DOHH2 (cell line): Measurements from ENCODE around the gene DCT.

Source experiments
- H3F3A ChIP-seq: fragments of 200-600 bp; sonication (generic), shearing (Covaris generic); 2 replicates; pipeline ENCODE4 v1.6.0; 2016; ENCODE audit warnings: antibody characterized with exemption, mild to moderate bottlenecking; ENCODE audit not compliant: control insufficient read depth, insufficient read depth
- H3K27ac ChIP-seq: fragments of 200-600 bp; sonication (generic); 2 replicates; pipeline ENCODE4 v1.5.1; 2014; ENCODE audit warnings: low read depth, mild to moderate bottlenecking, low read length, moderate library complexity
- H3K27me3 ChIP-seq: fragments of 200-600 bp; sonication (generic); 2 replicates; pipeline ENCODE4 v1.6.1; 2014; ENCODE audit warnings: mild to moderate bottlenecking, low read length, mixed read lengths; ENCODE audit not compliant: control insufficient read depth
- H3K36me3 ChIP-seq: fragments of 200-600 bp; sonication (generic); 2 replicates; pipeline ENCODE4 v1.6.1; 2014; ENCODE audit warnings: mild to moderate bottlenecking, low read length, moderate library complexity, mixed read lengths; ENCODE audit not compliant: control insufficient read depth
- H3K4me1 ChIP-seq: fragments of 200-600 bp; sonication (generic); 2 replicates; pipeline ENCODE4 v1.6.1; 2014; ENCODE audit warnings: mild to moderate bottlenecking, low read length, mixed read lengths; ENCODE audit not compliant: control insufficient read depth
- H3K4me2 ChIP-seq: fragments of 200-600 bp; sonication (generic); 2 replicates; pipeline ENCODE4 v1.6.0; 2014; ENCODE audit warnings: mild to moderate bottlenecking, low read length, moderate library complexity
- H3K4me3 ChIP-seq: fragments of 200-600 bp; sonication (generic); 2 replicates; pipeline ENCODE4 v1.5.1; 2014; ENCODE audit warnings: mild to moderate bottlenecking, low read length, mixed read lengths
- H3K79me2 ChIP-seq: fragments of 200-600 bp; sonication (generic); 2 replicates; pipeline ENCODE4 v1.6.1; 2014; ENCODE audit warnings: mild to moderate bottlenecking, low read length, mixed read lengths; ENCODE audit not compliant: control insufficient read depth
- H3K9me2 ChIP-seq: fragments of 200-600 bp; sonication (generic); replicated peaks from 2 replicates; pipeline ENCODE4 v1.6.1; 2014; ENCODE audit warnings: mild to moderate bottlenecking, low read length, mixed read lengths; ENCODE audit not compliant: control insufficient read depth
- H3K9me3 ChIP-seq: fragments of 200-600 bp; sonication (generic); 2 replicates; pipeline ENCODE4 v1.6.1; 2014; ENCODE audit warnings: antibody characterized with exemption, low read length, mixed read lengths; ENCODE audit not compliant: control insufficient read depth, insufficient read depth
- H4K20me1 ChIP-seq: fragments of 200-600 bp; sonication (generic); 2 replicates; pipeline ENCODE4 v1.6.0; 2014; ENCODE audit warnings: low read depth, mild to moderate bottlenecking, antibody characterized with exemption, low read length, moderate library complexity; ENCODE audit not compliant: control insufficient read depth, insufficient read depth
- CTCF ChIP-seq: fragments of 200-600 bp; sonication (generic); IDR thresholded peaks from one replicate; pipeline ENCODE4 v1.5.1; 2014; ENCODE audit warnings: antibody characterized with exemption, mild to moderate bottlenecking, low read depth, low read length; ENCODE audit not compliant: poor library complexity, severe bottlenecking
- EZH2phosphoT487 ChIP-seq: fragments of 200-600 bp; sonication (generic); IDR thresholded peaks from 2 replicates; pipeline ENCODE4 v1.6.1; 2017; ENCODE audit warnings: borderline replicate concordance, mild to moderate bottlenecking, antibody characterized with exemption, low read length, moderate library complexity, mixed read lengths

The DCT gene

GRCh38 chr13:94408314-94409036 lies 71.0 kb downstream of the DCT start:
- Histone ChIP-seq H3K9me3 (no peaks in the 10 kb centered on the region), H3K4me2 (no peak overlapping the region), H3K79me2 (no peaks in the 10 kb centered on the region), H3K4me1 (no peaks in the 10 kb centered on the region), H3K9me2 (no peaks in the 10 kb centered on the region), H3K4me3 (no peak overlapping the region), H3F3A (no peaks in the 10 kb centered on the region), H4K20me1 (no peaks in the 10 kb centered on the region), H3K27me3 (0 out of 2 replicates have a peak, but pooled peaks cover 2% of the 10 kb centered on the region), H3K36me3 (no peaks in the 10 kb centered on the region), H3K27ac (no peak overlapping the region)
- TF ChIP-seq EZH2phosphoT487 (no peak), CTCF (no peak)

DNA sequence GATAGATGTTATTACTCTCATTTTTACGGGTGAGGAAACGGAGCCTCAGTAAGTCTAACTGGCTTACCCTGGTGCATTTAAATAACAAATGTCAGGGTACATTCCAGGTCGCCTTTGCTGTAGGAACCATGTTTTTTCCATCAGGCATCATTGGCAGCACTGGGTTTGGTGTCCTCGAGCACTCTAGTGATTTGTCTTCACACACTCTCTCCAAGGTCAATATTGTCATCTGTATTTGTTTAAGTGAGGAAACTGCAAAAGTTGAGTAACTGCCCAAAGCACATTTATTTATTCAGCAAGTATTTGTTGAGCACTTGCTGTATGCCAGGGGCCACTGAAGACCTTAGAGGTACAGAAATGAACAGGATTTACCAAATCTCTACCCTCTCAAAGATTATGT lies 78.6 kb downstream of the DCT start:
- Histone ChIP-seq H4K20me1 (no peaks in the 10 kb centered on the region), H3K4me1 (no peaks in the 10 kb centered on the region), H3K79me2 (no peaks in the 10 kb centered on the region), H3K36me3 (no peaks in the 10 kb centered on the region), H3K27me3 (no peaks in the 10 kb centered on the region), H3K9me3 (no peaks in the 10 kb centered on the region), H3K27ac (no peak overlapping the region), H3K4me2 (no peak overlapping the region), H3F3A (no peaks in the 10 kb centered on the region), H3K9me2 (no peaks in the 10 kb centered on the region), H3K4me3 (no peak overlapping the region)
- TF ChIP-seq EZH2phosphoT487 (no peak), CTCF (no peak)

GRCh38 chr13:94399812-94400211 lies 79.7 kb downstream of the DCT start:
- Histone ChIP-seq H4K20me1 (no peaks in the 10 kb centered on the region), H3K4me2 (no peak overlapping the region), H3K27ac (no peak overlapping the region), H3K9me3 (no peaks in the 10 kb centered on the region), H3K9me2 (no peaks in the 10 kb centered on the region), H3K36me3 (no peaks in the 10 kb centered on the region), H3K4me1 (no peaks in the 10 kb centered on the region), H3K4me3 (no peak overlapping the region), H3K27me3 (no peaks in the 10 kb centered on the region), H3K79me2 (no peaks in the 10 kb centered on the region), H3F3A (no peaks in the 10 kb centered on the region)
- TF ChIP-seq CTCF (no peak), EZH2phosphoT487 (no peak)
